A549 (cell line): ENCODE measurements around the gene STOX1.

Experiments
- CEBPB ChIP-seq, 2 experiments: fragments of >200 bp in 1 of 2; sonication (Bioruptor Twin) in 1 of 2; formaldehyde crosslinking in 1 of 2; IDR thresholded peaks; 2 replicates each; pipeline ENCODE4 v1.6.1; 2012 to 2016
- CTCF ChIP-seq: fragments of >200 bp; sonication (Bioruptor Twin); formaldehyde crosslinking; IDR thresholded peaks from 3 replicates; pipeline ENCODE4 v1.5.1; 2016
- JUN ChIP-seq, 2 experiments: fragments of >200 bp; sonication (Bioruptor Twin); formaldehyde crosslinking; IDR thresholded peaks; 2 replicates in 1 of 2; 3 replicates in 1 of 2; pipeline ENCODE4 v1.6.1; 2016 to 2017
- MAX ChIP-seq: IDR thresholded peaks from 2 replicates; pipeline ENCODE4 v1.6.1; 2012
- MAZ ChIP-seq: fragments of 150-350 bp; IDR thresholded peaks from 2 replicates; pipeline ENCODE4 v1.6.1; 2014; ENCODE audit warnings: antibody characterized with exemption, low read depth, low read length, borderline replicate concordance
- NR3C1 ChIP-seq: fragments of >200 bp; sonication (Bioruptor Twin); formaldehyde crosslinking; IDR thresholded peaks from 3 replicates; pipeline ENCODE4 v1.6.1; 2017
- POLR2A ChIP-seq: IDR thresholded peaks from 2 replicates; pipeline ENCODE4 v1.6.1; 2012; ENCODE audit warnings: mild to moderate bottlenecking, low read length
- RAD21 ChIP-seq, 2 experiments: fragments of >200 bp in 1 of 2; sonication (Bioruptor Twin) in 1 of 2; formaldehyde crosslinking in 1 of 2; IDR thresholded peaks in 1 of 2; conservative IDR thresholded peaks in 1 of 2; 2 replicates in 1 of 2; 3 replicates in 1 of 2; pipeline ENCODE4 v1.6.1; 2012 to 2018; ENCODE audit warnings: inconsistent platforms in 1 of 2

- no peak for TF ChIP-seq MAX
- no peak for TF ChIP-seq CTCF
- TF ChIP-seq CEBPB (IDR thresholded peaks at IDR 0.05): no peak
- TF ChIP-seq POLR2A: no peak
- no peak for TF ChIP-seq MAZ
- no peak for TF ChIP-seq JUN (IDR thresholded peaks at IDR 0.05)
- TF ChIP-seq NR3C1: no peak
- no peak for TF ChIP-seq RAD21 (conservative IDR thresholded peaks at IDR 0.05 in 1 of 2, IDR thresholded peaks at IDR 0.05 in 1 of 2)
Measured at GRCh38 chr10:68925489-68925888, 98.2 kb downstream of the STOX1 start.
